Measurements from ENCODE around the gene PMM1.

DNA sequence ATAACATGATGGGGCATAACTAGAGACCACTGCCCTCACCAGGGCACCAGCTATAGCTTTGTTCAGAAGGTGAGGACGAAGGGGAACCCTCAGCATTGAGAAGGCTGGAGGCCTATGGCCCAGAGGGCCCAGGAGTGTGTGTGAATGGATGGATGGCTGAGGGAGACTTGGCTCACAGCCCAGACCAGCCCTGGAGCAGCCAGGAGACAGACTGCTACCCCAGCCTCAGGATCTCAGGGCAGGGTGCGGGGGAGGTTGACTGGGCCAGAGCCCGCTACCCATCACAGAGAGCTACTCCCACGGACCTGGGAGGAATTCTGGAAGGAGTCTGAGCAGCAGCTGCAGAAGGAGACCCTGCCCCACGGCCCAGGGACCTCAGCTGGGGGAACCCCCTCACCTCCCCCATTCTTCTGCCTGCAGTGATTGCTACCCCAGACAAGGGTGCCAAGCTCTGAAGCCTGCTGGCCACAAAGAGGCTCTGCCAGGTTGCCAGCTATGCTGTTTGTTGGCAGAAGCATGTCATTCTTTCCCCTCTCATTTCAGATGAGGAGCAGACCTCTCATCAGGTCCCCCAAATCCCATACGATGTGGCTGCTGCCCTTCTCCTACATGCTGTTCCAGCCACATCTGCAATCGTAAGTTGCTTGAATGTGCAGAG lies 34.2 kb downstream of the PMM1 start:
- TF ChIP-seq, protein P1, sequence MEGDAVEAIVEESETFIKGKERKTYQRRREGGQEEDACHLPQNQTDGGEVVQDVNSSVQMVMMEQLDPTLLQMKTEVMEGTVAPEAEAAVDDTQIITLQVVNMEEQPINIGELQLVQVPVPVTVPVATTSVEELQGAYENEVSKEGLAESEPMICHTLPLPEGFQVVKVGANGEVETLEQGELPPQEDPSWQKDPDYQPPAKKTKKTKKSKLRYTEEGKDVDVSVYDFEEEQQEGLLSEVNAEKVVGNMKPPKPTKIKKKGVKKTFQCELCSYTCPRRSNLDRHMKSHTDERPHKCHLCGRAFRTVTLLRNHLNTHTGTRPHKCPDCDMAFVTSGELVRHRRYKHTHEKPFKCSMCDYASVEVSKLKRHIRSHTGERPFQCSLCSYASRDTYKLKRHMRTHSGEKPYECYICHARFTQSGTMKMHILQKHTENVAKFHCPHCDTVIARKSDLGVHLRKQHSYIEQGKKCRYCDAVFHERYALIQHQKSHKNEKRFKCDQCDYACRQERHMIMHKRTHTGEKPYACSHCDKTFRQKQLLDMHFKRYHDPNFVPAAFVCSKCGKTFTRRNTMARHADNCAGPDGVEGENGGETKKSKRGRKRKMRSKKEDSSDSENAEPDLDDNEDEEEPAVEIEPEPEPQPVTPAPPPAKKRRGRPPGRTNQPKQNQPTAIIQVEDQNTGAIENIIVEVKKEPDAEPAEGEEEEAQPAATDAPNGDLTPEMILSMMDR (conservative IDR thresholded peaks at IDR 0.05; ENCODE audit: low read depth, low read length), result no peak
- no peak for TF ChIP-seq EZH2 (IDR thresholded peaks at IDR 0.05; ENCODE audit: borderline replicate concordance, low read depth, low read length, poor library complexity, severe bottlenecking)
